HG03139 (cell line): Measurements from ENCODE around the gene IGSF23.
"Not testable (repeated sequence)": the region's sequence is repeated elsewhere in the genome, so short reads cannot be mapped to it uniquely, and the experiment has no call there.

ENCODE experiments used
- ATAC-seq: cut with Tn5 transposase; IDR thresholded peaks from one replicate; pipeline ENCODE4 v1.9.1; 2021; ENCODE audit not compliant: unreplicated experiment

IGSF23 gene

DNA sequence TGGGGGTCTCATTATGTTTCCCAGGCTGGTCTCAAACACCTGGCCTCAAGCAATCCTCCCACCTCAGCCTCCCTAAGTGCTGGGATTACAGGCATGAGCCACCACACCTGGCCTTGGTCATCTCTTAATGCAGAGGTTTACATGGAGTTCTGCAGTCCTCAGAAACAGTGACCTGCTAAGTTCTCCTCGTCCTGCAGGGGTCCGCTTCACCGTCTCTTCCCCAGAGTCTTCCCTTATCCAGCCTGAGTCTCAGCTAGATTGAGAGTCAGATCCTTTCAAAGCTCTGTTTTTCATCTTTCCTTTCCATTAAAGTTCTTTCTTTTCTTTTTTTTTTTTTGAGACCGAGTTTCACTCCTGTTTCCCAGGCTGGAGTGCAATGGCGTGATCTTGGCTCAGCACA lies 2.9 kb upstream of the IGSF23 start:
- ATAC-seq = not testable (repeated sequence)

DNA sequence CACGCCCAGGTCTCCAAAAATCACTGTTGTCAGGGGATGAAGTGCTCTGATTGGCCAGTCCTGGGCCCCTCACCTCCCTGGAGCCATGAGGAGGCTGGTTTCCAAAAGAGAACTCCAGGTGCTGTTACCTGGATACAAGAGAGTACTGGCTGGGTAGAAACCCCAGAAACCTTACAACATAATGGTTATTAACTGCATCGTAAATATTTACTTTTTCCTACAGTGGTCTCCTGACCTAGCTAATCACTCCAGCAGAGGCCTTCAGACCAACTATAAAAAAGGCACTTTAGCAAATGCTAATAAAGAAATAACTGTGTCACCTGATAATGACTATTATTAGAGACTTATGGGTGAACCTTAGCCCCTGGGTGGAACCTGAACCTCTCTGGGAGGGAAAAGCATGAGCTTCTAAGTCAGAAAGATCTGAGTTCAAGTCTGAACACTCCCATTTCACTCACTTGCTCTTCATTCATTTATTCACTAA lies 1.5 kb upstream of the IGSF23 start:
- ATAC-seq = no peak

GRCh38 chr19:44614313-44614712 lies 950 bp downstream of the IGSF23 start:
- no peak for ATAC-seq

GRCh38 chr19:44615863-44616247 lies 2.5 kb downstream of the IGSF23 start:
- ATAC-seq = no peak

GRCh38 chr19:44617110-44617880 lies 3.9 kb downstream of the IGSF23 start:
- ATAC-seq = no peak

- no peak for ATAC-seq
These were observed 5.4 kb downstream of the IGSF23 start for GRCh38 chr19:44618640-44619357.

- ATAC-seq = no peak
These were observed 7.3 kb downstream of the IGSF23 start for GRCh38 chr19:44620667-44621066.

DNA sequence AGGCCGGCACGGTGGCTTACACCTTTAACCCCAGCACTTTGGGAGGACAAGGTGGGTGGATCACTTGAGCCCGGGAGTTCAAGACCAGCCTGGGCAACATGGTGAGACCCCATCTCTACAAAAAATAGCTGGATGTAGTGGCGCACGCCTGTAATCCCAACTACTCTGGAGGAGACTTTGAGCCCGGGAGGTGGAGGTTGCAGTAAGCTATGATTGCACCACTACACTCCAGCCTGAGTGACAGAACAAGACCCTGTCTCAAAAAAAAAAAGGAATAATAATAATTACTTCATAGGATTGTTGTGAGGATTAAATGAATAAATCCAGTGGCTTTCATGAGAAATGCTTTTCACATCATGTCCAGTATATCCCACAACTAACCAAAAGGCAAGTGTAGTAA lies 8.0 kb downstream of the IGSF23 start:
- ATAC-seq = no peak

- ATAC-seq = no peak
These were observed 9.7 kb downstream of the IGSF23 start for GRCh38 chr19:44623080-44623479.

DNA sequence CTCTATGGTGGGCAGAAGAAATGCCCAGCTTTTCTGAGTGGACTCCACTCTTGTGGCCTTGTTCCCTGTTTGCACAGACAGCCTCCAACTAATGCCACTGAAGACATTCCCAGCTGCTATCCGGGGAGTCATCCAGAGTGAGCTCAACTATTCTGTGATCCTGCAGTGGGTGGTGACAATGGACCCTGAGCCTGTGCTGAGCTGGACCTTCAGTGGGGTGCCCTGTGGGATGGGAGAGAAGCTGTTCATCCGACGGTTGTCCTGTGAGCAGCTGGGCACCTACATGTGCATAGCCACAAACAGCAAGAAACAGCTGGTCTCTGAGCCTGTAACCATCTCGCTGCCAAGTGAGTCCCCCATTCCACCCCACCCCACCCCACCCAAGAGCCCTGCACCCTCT lies 10.3 kb downstream of the IGSF23 start:
- no peak for ATAC-seq

- no peak for ATAC-seq
These were observed 11.5 kb downstream of the IGSF23 start for GRCh38 chr19:44624840-44625354.

DNA sequence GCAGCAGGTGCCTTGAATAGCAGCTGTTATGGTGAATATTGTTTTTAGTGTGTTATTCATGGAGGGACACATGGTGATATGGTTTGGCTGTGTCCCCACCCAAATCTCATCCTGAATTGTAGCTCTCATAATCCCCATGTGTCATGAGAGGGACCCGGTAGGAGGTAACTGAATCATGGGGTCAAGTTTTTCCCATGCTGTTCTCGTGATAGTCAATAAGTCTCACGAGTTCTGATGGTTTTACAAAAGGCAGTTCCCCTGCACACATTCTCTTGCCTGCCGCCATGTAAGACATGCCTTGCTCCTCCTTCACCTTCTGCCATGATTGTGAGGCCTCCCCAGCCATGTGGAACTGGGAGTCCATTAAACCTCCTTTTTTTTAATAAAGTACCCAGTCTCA lies 12.3 kb downstream of the IGSF23 start:
- ATAC-seq = not testable (repeated sequence)

GRCh38 chr19:44626048-44626624 lies 12.8 kb downstream of the IGSF23 start:
- no peak for ATAC-seq

- ATAC-seq = no peak
These were observed 14.3 kb downstream of the IGSF23 start for GRCh38 chr19:44627631-44628030.

DNA sequence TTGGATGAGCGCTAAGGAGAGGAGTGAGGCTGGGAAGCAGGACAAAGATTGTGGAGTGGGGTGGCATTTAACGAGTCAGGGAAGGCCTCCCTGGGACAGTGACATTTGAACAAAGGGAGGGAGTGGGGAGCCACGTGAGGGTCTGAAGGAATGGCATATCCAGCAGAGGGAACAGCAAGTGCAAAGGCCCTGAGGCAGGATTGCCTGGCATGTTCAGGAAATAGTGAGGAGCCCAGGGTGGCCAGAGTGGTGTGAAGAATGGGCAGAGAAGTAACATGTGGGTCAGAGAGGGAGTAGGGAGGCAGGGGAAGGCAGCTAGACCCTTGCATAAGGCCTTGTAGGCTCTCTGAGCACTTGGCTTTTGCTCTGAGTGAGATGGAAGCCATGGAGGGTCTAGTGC lies 15.4 kb downstream of the IGSF23 start:
- no peak for ATAC-seq

DNA sequence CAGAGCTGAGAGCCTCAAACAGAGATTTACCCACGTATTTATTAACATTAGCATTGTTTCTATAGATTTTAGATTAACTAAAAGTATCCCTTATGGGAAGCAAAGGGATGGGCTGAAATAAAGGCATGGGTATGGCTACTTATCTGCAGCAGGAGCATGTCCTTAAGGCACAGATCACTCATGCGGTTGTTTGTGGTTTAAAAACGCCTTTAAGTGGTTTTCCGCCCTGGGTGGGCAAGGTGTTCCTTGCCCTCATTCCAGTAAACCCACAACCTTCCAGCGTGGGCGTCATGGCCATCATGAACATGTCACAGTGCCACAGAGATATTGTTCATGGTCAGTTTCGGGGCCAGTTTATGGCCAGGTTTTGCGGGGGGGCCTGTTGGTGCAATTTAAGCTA lies 18.2 kb downstream of the IGSF23 start:
- not testable (repeated sequence) for ATAC-seq

GRCh38 chr19:44634058-44634457 lies 20.7 kb downstream of the IGSF23 start:
- ATAC-seq = not testable (repeated sequence)

DNA sequence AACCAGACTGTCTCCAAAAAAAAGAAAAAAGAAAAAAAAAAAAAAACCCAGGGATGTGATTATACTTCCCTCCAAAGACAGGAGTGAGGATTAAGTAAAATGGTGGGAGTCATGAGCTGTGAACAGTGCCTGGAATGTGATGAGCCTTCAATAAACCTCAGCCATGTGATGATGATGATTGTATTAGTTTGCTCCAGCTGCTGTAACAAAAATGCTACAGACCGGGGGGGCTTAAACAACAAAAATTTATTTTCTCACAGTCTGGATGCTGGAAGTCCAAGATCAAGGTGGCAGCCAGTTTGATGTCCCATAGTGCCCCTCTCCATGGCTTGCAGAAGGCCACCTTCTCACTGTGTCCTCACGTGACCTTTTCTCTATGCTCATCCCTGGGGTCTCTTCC lies 21.4 kb downstream of the IGSF23 start:
- ATAC-seq = no peak

- no peak for ATAC-seq
These were observed 22.4 kb downstream of the IGSF23 start for GRCh38 chr19:44635581-44636438.

GRCh38 chr19:44636439-44637389 lies 23.4 kb downstream of the IGSF23 start:
- no peak for ATAC-seq
